K562 (cell line): ENCODE results near the gene VPS11. TPM values are rescaled to one million over a fixed set of nuclear protein-coding genes. Genes with fewer than 3 reads are reported as not detected.
A peak's percentile ranks its signal among the peaks of the same experiment; 100 is the strongest.

ENCODE experiments used
- ARHGAP35 ChIP-seq: fragments of 450-650 bp; IDR thresholded peaks from 2 replicates; pipeline ENCODE4 v1.6.1; 2018; ENCODE audit not compliant: partially characterized antibody
- BRF1 ChIP-seq: IDR thresholded peaks from 3 replicates; pipeline ENCODE4 v1.6.1; 2011; ENCODE audit warnings: borderline replicate concordance, mild to moderate bottlenecking; ENCODE audit not compliant: insufficient read length; ENCODE audit errors: extremely low read depth
- FOXK1 ChIP-seq: sonication (generic); formaldehyde crosslinking; IDR thresholded peaks from 2 replicates; pipeline ENCODE4 v1.8.0; 2022; ENCODE audit warnings: missing genetic modification reagents, mild to moderate bottlenecking, borderline replicate concordance
- GABPB1 ChIP-seq: sonication (generic); formaldehyde crosslinking; IDR thresholded peaks from 2 replicates; pipeline ENCODE4 v1.8.0; 2022; ENCODE audit warnings: mild to moderate bottlenecking, missing genetic modification reagents
- HDAC3 ChIP-seq: fragments of 450-650 bp; IDR thresholded peaks from 2 replicates; pipeline ENCODE4 v1.6.1; 2018; ENCODE audit warnings: borderline replicate concordance, mild to moderate bottlenecking, moderate library complexity; ENCODE audit not compliant: partially characterized antibody
- MAFG ChIP-seq: fragments of 450-650 bp; conservative IDR thresholded peaks from 2 replicates; pipeline ENCODE4 v1.6.1; 2016; ENCODE audit warnings: missing genetic modification characterization, missing compliant biosample characterization
- NR4A1 ChIP-seq, 2 experiments: fragments of 250-450 bp in 1 of 2; fragments of 450-650 bp in 1 of 2; sonication (Bioruptor Pico) in 1 of 2; IDR thresholded peaks; 2 replicates each; pipeline versions ENCODE4 v1.4.0 to v1.6.1; 2016 to 2020; ENCODE audit warnings: mild to moderate bottlenecking in 2 of 2, missing compliant biosample characterization in 1 of 2, missing genetic modification characterization in 1 of 2, moderate library complexity in 1 of 2
- PKNOX1 ChIP-seq: fragments of 450-650 bp; IDR thresholded peaks from 2 replicates; pipeline ENCODE4 v1.6.1; 2016
- PTTG1 ChIP-seq: fragments of 450-650 bp; IDR thresholded peaks from 2 replicates; pipeline ENCODE4 v1.6.1; 2016; ENCODE audit warnings: low read depth, mild to moderate bottlenecking, missing genetic modification characterization, missing compliant biosample characterization
- RCOR1 ChIP-seq, 2 experiments: IDR thresholded peaks; 2 replicates each; pipeline ENCODE4 v1.6.1; 2012; ENCODE audit warnings: low read depth in 2 of 2, low read length in 2 of 2, borderline replicate concordance in 1 of 2, improper control_type of control experiment in 1 of 2
- SIRT6 ChIP-seq: IDR thresholded peaks from one replicate; pipeline ENCODE4 v1.6.1; 2012; ENCODE audit warnings: low read depth, mild to moderate bottlenecking, control low read depth, inconsistent platforms, low read length, moderate library complexity
- SNRNP70 ChIP-seq: fragments of 200-400 bp; formaldehyde crosslinking; optimal IDR thresholded peaks from 2 replicates; pipeline ENCODE3; 2017; ENCODE audit warnings: low read depth, low read length
- TCF7L2 ChIP-seq: fragments of 150-350 bp; IDR thresholded peaks from 2 replicates; pipeline ENCODE4 v1.6.1; 2016; ENCODE audit warnings: low read depth, mild to moderate bottlenecking, low read length, moderate library complexity
- ZBTB26 ChIP-seq: fragments of 450-650 bp; formaldehyde crosslinking; IDR thresholded peaks from 2 replicates; pipeline ENCODE4 v1.4.0; 2022; ENCODE audit warnings: missing genetic modification characterization
- ZNF3 ChIP-seq: fragments of 250-450 bp; sonication (Bioruptor Pico); IDR thresholded peaks from 2 replicates; pipeline ENCODE4 v1.5.0; 2021; ENCODE audit warnings: mild to moderate bottlenecking, moderate library complexity
- ZNF511 ChIP-seq: sonication (generic); formaldehyde crosslinking; IDR thresholded peaks from 2 replicates; pipeline ENCODE4 v1.8.0; 2022; ENCODE audit warnings: mild to moderate bottlenecking, missing genetic modification reagents
- ZNF766 ChIP-seq: fragments of 200-800 bp; sonication (Bioruptor generic); conservative IDR thresholded peaks from 2 replicates; pipeline ENCODE4 v1.6.1; 2016; ENCODE audit warnings: missing genetic modification characterization, missing compliant biosample characterization
- polyA plus RNA-seq, 8 experiments: library from polyadenylated mRNA; depleted of rRNA in 4 of 8; stranded (reverse) in 5 of 8; unstranded in 3 of 8; fragments of >200 nt; fragmentation: Nextera tagmentation in 2 of 8; fragmentation: Illumina TruSeq in 1 of 8; extraction: Ambion mirVana in 2 of 8; extraction: Trizol in 1 of 8; gene quantifications; 2 replicates each; pipeline versions ENCODE4 v1.2.1 to v1.2.3, GENCODE V29; 2011 to 2014; ENCODE audit warnings: inconsistent platforms in 1 of 8, missing spikeins in 1 of 8
- total RNA-seq, 7 experiments: library from RNA; depleted of rRNA in 6 of 7; stranded (reverse); fragments of >200 nt in 6 of 7; fragmentation: Illumina TruSeq in 2 of 7; extraction: Trizol in 2 of 7; gene quantifications; 2 replicates each; pipeline versions ENCODE4 v1.2.1 to v1.2.3, GENCODE V29; 2011 to 2021; ENCODE audit warnings: low replicate concordance in 1 of 7
- TF ChIP-seq, protein P1 (sequence below): fragments of 250-450 bp; sonication (Bioruptor Pico); IDR thresholded peaks from 2 replicates; pipeline ENCODE4 v1.5.0; 2020; ENCODE audit warnings: mild to moderate bottlenecking, borderline replicate concordance
- TF ChIP-seq, protein P2 (sequence below), 2 experiments: fragments of 250-450 bp in 1 of 2; fragments of 450-650 bp in 1 of 2; sonication (Bioruptor Pico) in 1 of 2; IDR thresholded peaks; 2 replicates each; pipeline versions ENCODE4 v1.6.1 to v1.8.0; 2016 to 2021; ENCODE audit warnings: mild to moderate bottlenecking in 2 of 2, moderate library complexity in 2 of 2, missing compliant biosample characterization in 1 of 2, missing genetic modification characterization in 1 of 2
- TF ChIP-seq, protein P3 (sequence below): sonication (generic); formaldehyde crosslinking; IDR thresholded peaks from 2 replicates; pipeline ENCODE4 v1.8.0; 2022; ENCODE audit warnings: mild to moderate bottlenecking, missing genetic modification reagents

The VPS11 gene
- total and polyA plus RNA-seq, 9 of the 15 experiments (the other 6 are each of a cell fraction or from before 2014, with no cell fraction given): 14.1 to 35.5 (median 27.5) TPM

- TF ChIP-seq, protein P1, sequence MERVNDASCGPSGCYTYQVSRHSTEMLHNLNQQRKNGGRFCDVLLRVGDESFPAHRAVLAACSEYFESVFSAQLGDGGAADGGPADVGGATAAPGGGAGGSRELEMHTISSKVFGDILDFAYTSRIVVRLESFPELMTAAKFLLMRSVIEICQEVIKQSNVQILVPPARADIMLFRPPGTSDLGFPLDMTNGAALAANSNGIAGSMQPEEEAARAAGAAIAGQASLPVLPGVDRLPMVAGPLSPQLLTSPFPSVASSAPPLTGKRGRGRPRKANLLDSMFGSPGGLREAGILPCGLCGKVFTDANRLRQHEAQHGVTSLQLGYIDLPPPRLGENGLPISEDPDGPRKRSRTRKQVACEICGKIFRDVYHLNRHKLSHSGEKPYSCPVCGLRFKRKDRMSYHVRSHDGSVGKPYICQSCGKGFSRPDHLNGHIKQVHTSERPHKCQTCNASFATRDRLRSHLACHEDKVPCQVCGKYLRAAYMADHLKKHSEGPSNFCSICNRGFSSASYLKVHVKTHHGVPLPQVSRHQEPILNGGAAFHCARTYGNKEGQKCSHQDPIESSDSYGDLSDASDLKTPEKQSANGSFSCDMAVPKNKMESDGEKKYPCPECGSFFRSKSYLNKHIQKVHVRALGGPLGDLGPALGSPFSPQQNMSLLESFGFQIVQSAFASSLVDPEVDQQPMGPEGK (CRISPR knock-in tag): 0 out of 2 replicates have a peak, but pooled peaks have one; percentile 51
- TF ChIP-seq PKNOX1 (peak; percentile 72), MAFG (tag) (no peak), SIRT6 (no peak), SNRNP70 (no peak), HDAC3 (no peak), TCF7L2 (no peak), BRF1 (no peak), ZNF511 (CRISPR knock-in tag) (no peak), GABPB1 (CRISPR knock-in tag) (peak; percentile 96), ZNF3 (no peak), PTTG1 (tag) (no peak), ZNF766 (peak; percentile 74), FOXK1 (no peak), ARHGAP35 (no peak), ZBTB26 (CRISPR knock-in tag) (peak; percentile 71; the same call in 1 of the 2 replicates), NR4A1 (CRISPR knock-in tag; IDR thresholded peaks at IDR 0.05) (no peak), NR4A1 (tag; IDR thresholded peaks at IDR 0.05) (peak; percentile 71; the same call in 1 of the 2 replicates), RCOR1 (IDR thresholded peaks at IDR 0.05; ENCODE audit: borderline replicate concordance in 1 of 2, low read depth in 2 of 2, low read length in 2 of 2) (peak in 1 of 2 experiments; percentile 77; a peak in 2 of 4 replicates)
- TF ChIP-seq, protein P2, sequence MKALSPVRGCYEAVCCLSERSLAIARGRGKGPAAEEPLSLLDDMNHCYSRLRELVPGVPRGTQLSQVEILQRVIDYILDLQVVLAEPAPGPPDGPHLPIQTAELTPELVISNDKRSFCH (CRISPR knock-in tag; IDR thresholded peaks at IDR 0.05): no peak
- TF ChIP-seq, protein P2 (tag; IDR thresholded peaks at IDR 0.05): peak; percentile 90
- TF ChIP-seq, protein P3, sequence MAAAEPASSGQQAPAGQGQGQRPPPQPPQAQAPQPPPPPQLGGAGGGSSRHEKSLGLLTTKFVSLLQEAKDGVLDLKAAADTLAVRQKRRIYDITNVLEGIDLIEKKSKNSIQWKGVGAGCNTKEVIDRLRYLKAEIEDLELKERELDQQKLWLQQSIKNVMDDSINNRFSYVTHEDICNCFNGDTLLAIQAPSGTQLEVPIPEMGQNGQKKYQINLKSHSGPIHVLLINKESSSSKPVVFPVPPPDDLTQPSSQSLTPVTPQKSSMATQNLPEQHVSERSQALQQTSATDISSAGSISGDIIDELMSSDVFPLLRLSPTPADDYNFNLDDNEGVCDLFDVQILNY (CRISPR knock-in tag): no peak
Observed at GRCh38 chr11:119101759-119102423, 34.3 kb downstream of the VPS11 start, which contains the start of gene DPAGT1 (continued).
